Measurements from ENCODE around the gene BHMT.

DNA sequence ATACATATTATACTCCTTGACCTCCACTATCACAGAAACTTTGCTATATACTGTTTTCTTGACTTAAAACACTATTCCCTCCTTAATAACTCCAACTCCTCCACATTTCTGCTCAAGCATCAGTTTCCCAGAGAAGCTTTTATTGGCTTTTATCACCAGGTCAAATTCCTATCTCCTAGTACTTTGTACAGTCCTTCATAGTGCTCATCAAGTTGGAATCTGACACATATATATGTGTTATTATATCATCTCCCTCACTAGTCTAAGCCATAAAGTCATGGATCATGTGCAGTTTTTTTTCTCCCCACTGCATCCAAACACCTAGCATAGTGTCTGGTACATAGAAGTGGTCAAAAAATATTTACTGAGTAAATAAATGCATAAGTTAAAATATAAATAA, 59.1 kb downstream of the BHMT start:
- TF ChIP-seq, protein P1, sequence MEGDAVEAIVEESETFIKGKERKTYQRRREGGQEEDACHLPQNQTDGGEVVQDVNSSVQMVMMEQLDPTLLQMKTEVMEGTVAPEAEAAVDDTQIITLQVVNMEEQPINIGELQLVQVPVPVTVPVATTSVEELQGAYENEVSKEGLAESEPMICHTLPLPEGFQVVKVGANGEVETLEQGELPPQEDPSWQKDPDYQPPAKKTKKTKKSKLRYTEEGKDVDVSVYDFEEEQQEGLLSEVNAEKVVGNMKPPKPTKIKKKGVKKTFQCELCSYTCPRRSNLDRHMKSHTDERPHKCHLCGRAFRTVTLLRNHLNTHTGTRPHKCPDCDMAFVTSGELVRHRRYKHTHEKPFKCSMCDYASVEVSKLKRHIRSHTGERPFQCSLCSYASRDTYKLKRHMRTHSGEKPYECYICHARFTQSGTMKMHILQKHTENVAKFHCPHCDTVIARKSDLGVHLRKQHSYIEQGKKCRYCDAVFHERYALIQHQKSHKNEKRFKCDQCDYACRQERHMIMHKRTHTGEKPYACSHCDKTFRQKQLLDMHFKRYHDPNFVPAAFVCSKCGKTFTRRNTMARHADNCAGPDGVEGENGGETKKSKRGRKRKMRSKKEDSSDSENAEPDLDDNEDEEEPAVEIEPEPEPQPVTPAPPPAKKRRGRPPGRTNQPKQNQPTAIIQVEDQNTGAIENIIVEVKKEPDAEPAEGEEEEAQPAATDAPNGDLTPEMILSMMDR (conservative IDR thresholded peaks at IDR 0.05; ENCODE audit: low read depth in 2 of 2), result no peak
- TF ChIP-seq EZH2 (IDR thresholded peaks at IDR 0.05; ENCODE audit: low read depth, unreplicated experiment) (no peak), JUNB (IDR thresholded peaks at IDR 0.05; ENCODE audit: unreplicated experiment) (no peak), ZNF114 (CRISPR knock-in tag; IDR thresholded peaks at IDR 0.05) (no peak)

Measured in GM23338 (cell line).